HUES64 (cell line): ENCODE data around the gene JAGN1.
"Not testable (repeated sequence)": the region's sequence is repeated elsewhere in the genome, so short reads cannot be mapped to it uniquely, and the experiment has no call there.

Experiments
- H3K27ac ChIP-seq: 2 replicates; pipeline ENCODE4 v1.7.0; 2013; ENCODE audit warnings: low read depth, low read length, inconsistent platforms
- H3K27me3 ChIP-seq: 2 replicates; pipeline ENCODE4 v1.6.1; 2013; ENCODE audit warnings: mild to moderate bottlenecking, low read length; ENCODE audit not compliant: insufficient read depth
- H3K36me3 ChIP-seq: 2 replicates; pipeline ENCODE4 v1.6.1; 2013; ENCODE audit warnings: mild to moderate bottlenecking, low read length; ENCODE audit not compliant: insufficient read depth
- H3K4me1 ChIP-seq: 2 replicates; pipeline ENCODE4 v1.6.1; 2013; ENCODE audit warnings: mild to moderate bottlenecking, low read length, moderate library complexity; ENCODE audit not compliant: insufficient read depth
- H3K4me3 ChIP-seq: 2 replicates; pipeline ENCODE4 v1.5.1; 2013; ENCODE audit warnings: mild to moderate bottlenecking, low read length, moderate library complexity
- H3K9ac ChIP-seq: 2 replicates; pipeline ENCODE4 v1.6.1; 2013; ENCODE audit warnings: mild to moderate bottlenecking, low read depth, low read length
- H3K9me3 ChIP-seq: 2 replicates; pipeline ENCODE4 v1.6.1; 2013; ENCODE audit warnings: low read depth, low read length; ENCODE audit not compliant: insufficient read depth
- WGBS: fragments of 150-250, 120-280 bp; methylation state at CpG from one replicate; pipeline ENCODE4 v1.1.7; 2013; ENCODE audit warnings: missing lambda C conversion rate; 5-methylcytosine and 5-hydroxymethylcytosine counted together

Gene JAGN1

GRCh38 chr3:9939906-9940305, 49.5 kb downstream of the JAGN1 start:
- not testable (repeated sequence) for H3K36me3 ChIP-seq, H3K27ac ChIP-seq, H3K9me3 ChIP-seq, H3K27me3 ChIP-seq, H3K4me1 ChIP-seq, H3K9ac ChIP-seq, H3K4me3 ChIP-seq
- WGBS: 92% methylated on average over 27 of the region's 32 CpGs

DNA sequence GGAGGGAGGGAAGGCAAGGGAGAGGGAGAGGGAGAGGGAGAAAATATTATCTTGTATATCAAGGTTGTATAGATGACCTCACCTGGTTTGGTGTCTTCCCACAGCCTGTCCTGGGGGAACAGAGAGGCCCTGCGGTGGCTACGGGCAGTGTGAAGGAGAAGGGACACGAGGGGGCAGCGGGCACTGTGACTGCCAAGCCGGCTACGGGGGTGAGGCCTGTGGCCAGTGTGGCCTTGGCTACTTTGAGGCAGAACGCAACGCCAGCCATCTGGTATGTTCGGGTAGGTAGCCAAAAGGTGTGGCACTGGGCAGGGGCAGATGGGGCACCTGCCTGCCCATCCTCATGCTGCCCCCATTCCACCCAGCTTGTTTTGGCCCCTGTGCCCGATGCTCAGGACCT, 50.3 kb downstream of the JAGN1 start:
- no peak overlapping the region for H3K9ac ChIP-seq
- H3K4me3 ChIP-seq: no peak overlapping the region
- peaks cover 8% of the 10 kb centered on the region; the same call in 1 of the 2 replicates for H3K36me3 ChIP-seq
- no peaks in the 10 kb centered on the region for H3K27me3 ChIP-seq
- no peaks in the 10 kb centered on the region for H3K9me3 ChIP-seq
- no peaks in the 10 kb centered on the region for H3K4me1 ChIP-seq
- 97% methylated on average over 10 of the region's 10 CpGs for WGBS
- no peak overlapping the region for H3K27ac ChIP-seq

DNA sequence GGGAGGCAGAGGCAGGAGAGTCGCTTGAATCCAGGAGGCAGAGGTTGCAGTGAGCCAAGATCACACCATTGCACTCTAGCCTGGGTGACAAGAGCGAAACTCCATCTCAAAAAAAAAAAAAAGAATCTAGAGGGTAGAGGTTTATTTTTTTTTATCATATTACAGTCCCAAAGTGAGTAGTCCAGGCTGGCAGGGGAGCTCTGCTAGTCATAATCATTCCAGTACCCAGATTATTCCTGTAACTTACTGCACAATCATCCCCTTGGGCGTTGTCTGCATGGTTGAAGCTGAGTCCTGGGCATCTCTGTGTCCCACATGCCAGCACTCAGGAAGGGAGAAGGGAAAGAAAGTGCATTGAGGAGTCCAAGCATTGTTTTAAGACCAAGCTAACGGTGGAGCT, 51.8 kb downstream of the JAGN1 start:
- no peaks in the 10 kb centered on the region for H3K27me3 ChIP-seq
- no peak overlapping the region for H3K4me3 ChIP-seq
- no peak overlapping the region for H3K27ac ChIP-seq
- H3K9me3 ChIP-seq: no peaks in the 10 kb centered on the region
- H3K4me1 ChIP-seq: no peaks in the 10 kb centered on the region
- no peak overlapping the region for H3K9ac ChIP-seq
- H3K36me3 ChIP-seq: peaks cover 4% of the 10 kb centered on the region; the same call in 1 of the 2 replicates
- WGBS: 92% methylated on average over 3 of the region's 4 CpGs

DNA sequence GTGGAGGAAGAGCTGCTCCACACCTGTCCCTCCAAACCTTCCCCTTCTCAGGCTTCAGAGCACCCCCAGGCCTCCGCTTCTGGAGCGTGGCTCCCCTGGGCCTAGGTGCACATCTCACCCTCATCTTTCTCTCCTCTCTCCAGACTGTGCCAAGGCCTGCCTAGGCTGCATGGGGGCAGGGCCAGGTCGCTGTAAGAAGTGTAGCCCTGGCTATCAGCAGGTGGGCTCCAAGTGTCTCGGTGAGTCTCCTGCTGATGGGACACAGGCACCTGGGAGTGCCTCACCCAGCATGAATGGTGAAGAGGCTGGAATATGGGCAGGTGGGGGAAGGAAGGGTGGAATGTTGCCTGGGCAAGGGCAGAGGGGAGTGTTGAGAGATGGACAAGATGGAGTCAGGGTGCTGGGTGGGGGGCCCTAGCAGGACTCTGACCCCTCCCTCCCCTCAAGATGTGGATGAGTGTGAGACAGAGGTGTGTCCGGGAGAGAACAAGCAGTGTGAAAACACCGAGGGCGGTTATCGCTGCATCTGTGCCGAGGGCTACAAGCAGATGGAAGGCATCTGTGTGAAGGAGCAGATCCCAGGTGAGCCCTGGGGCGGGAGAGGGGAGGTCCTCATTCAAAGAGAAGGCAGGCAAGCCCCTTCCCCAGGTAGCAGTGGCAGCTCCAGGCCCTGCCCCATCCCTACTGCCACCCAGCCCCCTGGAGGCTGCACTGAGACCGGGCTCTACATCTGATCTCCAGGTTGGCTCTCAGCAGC, 52.7 kb downstream of the JAGN1 start:
- H3K4me3 ChIP-seq: no peak overlapping the region
- no peaks in the 10 kb centered on the region for H3K9me3 ChIP-seq
- no peak overlapping the region for H3K9ac ChIP-seq
- no peak overlapping the region for H3K27ac ChIP-seq
- no peaks in the 10 kb centered on the region for H3K4me1 ChIP-seq
- H3K27me3 ChIP-seq: no peaks in the 10 kb centered on the region
- peaks cover 5% of the 10 kb centered on the region; the same call in 1 of the 2 replicates for H3K36me3 ChIP-seq
- WGBS: 90% methylated on average over 11 of the region's 11 CpGs
